HG03066 (cell line): ENCODE data around the gene SMOC1.

Experiments
- ATAC-seq: cut with Tn5 transposase; IDR thresholded peaks from one replicate; pipeline ENCODE4 v1.9.1; 2021; ENCODE audit warnings: low read depth; ENCODE audit not compliant: unreplicated experiment

The SMOC1 gene

DNA sequence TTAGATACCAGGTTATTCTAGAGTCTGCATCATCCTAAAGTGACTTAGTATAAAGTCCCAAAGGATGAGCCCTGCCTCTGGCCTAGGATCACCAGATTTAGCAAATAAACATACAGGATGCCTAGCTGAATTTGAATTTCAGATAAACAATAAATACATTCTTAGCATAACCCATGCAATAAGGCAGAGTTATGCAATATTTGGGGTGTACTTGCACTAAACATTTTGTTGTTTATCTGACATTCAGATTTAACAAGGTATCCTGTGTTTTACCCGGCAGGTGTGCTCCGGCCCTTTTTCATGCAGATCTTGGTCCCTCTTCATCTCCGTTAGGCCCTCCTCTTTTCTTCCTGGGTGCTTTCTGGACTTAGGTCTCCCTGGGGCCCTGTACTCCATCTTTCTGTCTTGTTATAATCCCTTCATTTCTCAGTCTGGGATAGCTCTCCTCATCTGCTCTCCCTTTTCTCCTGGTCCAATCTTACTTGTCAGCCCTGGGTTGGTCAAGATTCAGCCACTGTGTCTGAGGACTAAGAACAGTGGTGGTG lies 18.1 kb upstream of the SMOC1 start:
- ATAC-seq = no peak

DNA sequence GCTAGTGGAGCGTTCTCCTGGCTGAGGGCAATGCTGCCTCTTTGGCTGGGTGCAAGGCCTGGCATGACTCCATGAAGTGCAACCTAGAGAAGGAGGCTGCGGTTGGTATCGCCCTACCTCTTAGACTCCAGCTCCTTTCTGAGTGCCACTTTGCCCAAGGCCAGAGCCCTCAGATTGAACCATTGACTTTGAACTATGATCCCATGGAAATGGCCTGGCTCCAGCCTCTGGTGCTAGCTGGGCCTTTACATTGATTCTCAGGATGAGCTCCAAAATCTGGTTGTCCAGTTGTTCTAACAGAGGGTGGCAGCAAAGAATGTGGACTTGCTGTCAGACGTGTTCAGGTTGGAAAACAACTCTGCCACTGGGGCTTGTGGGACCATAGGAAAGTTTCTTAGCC lies 16.1 kb upstream of the SMOC1 start:
- no peak for ATAC-seq

DNA sequence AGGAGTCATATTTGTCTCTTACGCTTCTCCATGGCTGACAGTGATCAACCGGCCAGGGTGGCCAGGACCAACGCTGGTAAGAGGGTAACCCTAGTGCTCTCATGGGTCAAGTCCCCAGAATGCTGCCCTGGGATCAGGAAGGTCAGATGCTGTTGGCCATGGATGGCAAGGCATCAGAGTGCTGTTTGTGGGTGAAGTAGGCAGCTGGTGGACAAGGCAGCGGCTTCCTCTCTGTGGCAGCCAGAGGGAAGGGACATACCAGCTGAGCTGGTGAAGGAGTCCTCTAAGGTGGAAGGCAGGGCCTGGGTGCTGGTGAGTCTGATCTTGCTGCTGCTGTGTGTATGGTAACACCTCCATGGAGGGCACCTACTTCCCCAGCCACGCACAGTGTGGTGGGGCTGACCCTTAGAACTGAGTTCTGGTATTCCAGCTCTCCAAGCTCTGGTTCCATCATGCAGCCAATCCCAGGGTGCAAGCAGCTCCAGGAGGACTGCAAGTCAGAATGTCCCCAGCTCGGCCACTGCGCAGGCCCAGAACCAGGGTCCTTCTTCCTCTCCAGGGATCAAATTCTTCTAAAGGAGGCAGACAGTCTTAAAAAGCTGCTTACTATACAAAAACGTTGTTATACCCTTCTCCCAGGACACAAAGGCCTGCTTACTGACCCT lies 13.4 kb upstream of the SMOC1 start:
- no peak for ATAC-seq

DNA sequence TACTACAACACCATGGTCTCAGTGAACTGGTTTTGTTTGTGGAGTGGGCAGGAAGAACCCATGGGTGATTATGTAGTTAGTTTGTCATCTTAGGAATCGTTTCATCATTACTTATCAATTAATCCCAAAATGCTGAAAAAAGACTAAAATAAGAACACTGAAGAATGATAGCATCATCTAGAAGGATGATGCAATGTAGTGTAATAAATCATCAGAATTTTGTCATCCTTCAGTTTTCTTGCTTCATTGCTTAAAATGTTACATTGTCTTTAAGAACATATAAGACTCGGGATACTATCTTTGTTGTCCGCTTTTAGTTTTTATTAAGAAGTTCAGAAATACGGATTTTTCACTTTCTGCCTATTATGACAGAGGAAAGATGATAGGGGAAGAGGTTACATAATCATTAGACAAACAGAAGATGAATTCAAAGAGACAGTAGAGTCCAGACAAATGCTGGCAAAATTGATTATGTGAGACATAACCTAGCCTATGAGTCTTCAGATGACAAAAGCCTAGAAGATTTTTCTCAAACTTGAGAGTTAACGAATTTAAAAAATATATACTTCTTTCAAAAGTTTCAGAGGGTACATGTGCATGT lies 10.8 kb upstream of the SMOC1 start:
- ATAC-seq = no peak

DNA sequence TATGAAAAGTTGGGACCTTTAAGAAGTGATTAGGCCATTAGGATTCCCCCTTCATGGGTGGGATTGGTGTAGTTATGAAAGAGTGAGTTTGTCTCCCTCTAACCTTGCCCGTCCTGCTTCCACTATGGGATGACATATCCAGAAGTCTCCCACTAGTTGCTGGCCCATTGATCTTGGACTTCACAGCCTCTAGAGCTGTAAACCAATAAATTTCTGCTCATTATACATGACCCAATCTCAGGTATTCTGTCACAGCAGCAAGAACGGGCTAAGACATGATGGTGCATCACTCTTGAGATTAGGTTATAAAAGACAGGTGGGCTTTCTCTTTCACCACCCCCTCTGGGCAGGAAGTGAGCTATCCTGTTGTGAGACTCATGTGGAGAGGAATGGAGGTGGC lies 8.6 kb upstream of the SMOC1 start:
- no peak for ATAC-seq

DNA sequence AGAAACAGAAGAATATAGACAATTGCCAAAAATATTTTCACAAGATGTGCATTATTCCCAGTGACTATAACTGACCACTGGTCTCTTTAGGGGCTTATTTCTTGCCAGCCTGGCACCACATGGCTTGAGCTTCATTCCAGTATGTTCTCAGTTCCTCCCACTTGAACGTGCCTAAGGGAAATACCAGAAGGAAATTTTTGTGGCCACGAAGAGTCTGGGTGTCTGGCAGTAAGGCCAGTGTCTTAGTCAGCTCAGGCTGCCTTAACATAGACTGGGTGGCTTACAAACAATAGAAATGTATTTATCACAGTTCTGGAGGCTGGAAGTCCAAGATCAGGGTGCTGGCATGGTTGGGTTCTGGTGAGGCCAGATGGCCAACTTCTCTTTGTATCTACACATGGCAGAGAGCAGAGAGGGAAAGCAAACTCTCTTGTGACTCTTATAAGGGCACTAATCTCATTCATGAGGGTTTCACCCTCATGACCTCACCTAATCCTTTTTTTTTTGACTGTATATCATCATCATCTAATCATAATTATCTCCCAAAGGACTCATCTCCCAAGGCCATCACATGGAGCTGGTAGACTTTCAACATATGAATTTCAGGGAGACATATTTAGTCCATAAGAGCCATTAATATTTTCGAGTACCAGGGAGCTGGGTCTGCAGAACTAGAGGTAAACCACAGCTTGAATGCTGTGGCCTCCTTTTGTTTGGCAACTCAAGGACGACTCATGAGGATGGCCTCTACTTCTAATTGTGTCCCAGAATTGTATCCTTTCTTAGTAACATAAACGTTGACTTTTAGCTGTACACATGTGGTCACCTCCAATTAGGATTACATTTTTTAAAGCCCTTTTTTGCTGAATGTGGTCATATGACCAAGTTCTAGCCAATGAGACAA lies 5.1 kb upstream of the SMOC1 start:
- no peak for ATAC-seq

DNA sequence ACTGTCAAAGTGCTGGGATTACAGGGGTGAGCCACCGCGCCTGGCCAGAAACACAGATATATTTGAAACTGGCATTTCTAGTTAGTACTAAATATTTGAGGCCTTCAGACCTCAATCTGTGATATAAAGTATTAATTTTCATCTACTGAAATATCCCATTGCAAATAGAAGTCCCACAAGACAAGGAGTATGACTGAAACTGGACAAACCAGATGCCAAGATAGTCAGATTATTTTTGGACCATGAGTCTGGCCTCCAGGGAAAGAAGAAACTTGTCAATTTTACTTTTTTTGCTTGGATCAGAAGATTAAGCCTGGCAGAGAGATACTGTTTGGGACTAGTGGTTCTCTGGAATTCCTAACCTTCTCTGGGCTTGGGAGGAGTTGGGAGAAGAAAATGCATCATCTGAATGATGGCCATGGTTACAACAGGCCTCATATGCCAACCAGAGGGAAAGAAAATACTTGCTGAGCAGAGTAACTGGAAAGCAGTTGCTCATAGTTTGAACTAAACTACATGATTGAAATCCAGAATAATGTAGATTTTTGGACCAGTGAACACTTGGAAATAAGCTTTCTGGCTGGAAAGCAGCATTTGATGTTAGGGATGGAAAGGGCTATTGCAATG lies 2.9 kb upstream of the SMOC1 start:
- ATAC-seq = no peak

DNA sequence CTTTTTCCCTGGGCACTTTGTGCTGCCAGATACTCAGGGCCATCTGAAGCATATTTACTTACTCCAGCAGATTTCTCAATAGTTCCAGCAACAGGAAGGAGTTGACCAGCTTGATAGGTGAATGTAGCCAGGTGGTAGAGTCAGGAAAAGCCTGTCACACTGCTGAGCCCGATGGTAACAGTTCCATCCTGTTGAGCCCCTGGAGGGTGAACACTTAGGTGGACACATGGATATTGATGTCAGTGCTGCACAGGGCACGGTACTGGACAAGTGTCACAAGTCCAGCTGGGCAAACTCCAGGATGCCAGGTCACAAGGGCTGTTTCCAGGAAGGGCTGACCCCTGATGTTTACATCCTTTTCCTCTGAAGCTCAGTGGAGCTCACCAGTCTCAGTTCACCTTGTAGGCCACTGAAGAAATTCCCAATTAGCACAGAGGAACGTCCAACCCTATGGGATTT lies 2.3 kb upstream of the SMOC1 start:
- ATAC-seq = no peak

DNA sequence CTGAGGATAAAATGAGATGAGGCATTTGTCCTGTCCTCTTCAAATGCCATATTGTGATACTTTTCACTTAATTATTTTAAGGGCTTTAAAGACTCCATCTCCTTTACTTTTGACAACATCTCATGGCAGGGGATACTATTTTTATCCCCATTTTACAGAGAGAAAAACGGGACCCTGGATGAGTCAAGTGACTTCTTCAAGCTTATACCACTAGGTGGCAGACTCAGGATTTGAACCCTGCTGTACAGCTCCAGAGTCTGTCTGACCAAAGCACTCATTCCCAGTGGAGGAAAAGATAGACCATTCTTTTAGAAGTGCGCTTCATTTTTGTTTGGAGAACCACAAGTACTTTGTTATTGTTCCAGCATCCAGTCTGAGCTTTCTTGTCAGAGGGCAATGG lies 1.7 kb upstream of the SMOC1 start:
- ATAC-seq = no peak

DNA sequence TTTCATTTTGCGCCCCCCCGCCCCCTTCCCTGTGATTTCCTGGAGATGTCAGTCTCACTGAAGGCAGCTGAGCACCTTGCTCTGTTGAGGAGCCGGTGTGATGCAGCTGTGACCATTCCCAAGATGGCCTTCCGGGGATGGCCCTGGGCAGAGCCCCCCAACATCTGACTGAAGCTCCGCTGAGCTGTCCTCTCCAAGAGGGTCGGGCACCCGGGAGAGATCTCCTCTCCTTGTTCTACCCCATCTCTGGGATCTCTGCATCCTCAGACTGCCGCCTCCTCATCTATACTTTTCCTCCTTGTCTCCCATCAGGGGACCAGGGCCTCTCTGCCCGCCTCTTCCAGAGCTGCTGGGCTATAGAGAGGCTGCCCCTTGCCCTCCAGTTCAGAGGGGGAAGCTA lies 965 bp upstream of the SMOC1 start:
- ATAC-seq = no peak

DNA sequence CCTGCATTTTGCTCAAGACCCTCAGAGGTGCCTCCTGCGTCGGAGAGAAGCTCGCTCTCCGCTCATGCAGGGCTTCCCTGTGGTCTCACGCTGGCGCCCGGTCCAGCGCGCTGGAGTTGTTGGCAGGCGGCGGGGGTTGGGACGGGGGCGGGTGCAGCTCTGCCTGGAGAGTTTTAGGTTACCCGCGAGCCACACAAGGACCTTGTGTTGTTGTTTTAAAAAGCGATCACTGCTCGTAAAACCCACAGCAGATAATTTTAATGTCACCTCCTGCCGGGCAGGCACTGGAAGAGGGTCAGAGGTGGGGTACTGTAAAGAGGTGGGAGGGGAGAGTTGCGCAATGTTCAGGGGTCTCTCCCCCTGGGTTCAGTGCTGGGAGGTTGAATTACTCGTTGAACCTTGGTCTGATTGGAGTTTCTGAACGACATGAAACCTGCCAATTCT lies 850 bp downstream of the SMOC1 start:
- ATAC-seq = no peak

DNA sequence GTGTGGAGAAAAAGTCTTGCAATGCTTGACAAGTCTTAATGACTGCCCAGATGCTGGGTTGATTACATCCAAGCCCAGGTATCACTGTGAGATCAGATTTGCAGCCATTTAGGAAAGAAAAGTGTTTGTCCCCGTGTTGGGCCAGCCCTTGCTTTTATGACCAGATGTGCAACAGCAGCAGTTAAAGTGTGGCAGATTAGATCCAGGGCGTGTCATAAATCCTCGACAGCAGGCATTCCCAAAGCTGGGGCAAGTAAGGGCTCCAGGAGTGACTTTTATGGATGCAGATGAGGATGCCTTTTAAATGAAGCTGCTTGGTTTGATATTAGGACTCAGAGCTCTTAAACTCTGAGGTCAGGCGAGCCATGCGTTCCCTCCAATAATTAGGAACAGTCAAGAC lies 1.7 kb downstream of the SMOC1 start:
- no peak for ATAC-seq

DNA sequence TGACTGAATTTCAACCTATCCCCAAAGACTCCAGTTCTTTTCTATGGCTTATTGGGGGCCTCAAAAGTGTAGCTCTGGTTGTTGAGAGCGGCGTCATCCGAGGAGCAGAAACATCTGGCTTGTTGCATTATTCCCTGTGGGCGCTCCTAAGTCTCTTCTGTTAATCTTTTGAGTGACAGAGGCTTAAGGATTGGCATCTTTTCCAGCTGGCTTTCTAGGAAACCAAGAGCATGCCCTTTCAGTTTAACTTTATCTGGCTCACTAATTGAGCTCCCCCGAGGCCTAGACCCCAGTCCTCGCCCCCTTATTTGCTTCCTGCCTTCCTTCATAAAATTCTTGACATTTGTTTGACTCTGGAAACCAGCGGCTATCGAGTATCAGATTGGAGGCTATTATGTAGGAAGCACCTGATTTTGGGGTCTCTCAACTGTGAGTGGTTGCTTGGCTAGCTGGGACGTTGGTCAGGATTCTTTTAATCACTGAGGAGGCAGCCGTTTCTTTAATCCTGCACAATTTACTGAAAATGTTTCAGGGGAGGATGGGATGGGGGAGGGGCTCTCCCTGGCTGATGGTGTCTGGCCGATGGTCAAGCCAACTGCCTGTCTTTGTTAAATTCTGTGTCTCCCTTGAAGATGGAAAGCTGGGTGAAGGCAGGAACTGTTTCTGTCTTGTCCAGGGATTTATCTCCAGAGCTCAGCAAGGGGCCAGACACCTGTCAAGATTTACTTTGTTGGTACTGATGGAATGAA lies 3.1 kb downstream of the SMOC1 start:
- ATAC-seq = no peak

DNA sequence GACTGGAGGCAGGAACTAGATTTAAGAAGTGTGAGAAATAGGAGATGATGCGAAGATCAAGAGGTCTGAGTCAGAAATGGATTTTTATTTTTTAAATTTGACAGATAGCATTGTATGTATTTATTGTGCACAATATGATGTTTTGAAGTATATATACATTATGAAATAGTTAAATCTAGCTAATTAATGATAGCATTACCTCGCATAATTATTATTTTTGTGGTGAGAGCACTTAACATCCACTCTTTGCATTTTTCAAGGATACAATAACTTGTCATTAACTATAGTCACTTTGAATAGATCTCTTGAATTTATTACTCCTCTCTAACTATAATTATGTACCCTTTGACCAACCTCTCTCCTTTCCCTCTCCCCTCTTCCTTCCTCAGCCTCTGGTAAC lies 3.7 kb downstream of the SMOC1 start:
- no peak for ATAC-seq

DNA sequence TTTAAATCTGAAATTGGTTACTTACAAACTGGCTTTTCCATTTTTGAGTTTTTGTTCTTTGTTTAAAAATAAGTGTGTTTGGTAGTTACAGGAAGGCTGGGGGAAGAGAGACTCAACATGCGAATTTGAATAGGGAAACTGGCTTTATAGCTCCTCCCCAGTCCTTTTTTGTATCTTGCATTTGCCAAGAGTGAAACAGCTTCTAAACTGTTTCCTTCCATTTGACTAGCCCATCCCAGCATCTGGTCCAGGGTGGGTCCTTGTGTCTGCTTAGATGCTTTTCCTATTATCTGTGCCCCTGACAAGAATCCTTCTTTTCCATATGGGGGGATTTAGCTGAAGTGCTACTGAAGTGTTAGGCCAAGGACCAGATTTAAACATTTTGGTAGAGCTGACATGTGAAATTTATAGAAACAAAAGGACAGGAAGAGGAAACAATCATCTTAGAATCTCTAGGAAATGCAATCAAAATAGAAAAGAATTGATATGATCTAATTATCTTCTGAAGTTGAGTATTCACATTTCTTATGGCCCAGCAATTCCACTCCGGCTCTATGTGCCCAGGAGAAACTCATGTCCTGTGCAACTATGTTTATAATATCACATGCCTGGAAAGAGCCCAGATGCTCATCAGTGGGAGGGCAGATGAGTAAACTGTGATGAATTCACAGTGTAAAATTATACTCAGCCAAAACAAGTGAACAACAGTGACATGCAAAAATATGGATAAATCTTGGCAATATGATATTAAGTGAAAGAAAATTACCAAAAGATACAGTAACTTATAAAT lies 7.4 kb downstream of the SMOC1 start:
- ATAC-seq = no peak

DNA sequence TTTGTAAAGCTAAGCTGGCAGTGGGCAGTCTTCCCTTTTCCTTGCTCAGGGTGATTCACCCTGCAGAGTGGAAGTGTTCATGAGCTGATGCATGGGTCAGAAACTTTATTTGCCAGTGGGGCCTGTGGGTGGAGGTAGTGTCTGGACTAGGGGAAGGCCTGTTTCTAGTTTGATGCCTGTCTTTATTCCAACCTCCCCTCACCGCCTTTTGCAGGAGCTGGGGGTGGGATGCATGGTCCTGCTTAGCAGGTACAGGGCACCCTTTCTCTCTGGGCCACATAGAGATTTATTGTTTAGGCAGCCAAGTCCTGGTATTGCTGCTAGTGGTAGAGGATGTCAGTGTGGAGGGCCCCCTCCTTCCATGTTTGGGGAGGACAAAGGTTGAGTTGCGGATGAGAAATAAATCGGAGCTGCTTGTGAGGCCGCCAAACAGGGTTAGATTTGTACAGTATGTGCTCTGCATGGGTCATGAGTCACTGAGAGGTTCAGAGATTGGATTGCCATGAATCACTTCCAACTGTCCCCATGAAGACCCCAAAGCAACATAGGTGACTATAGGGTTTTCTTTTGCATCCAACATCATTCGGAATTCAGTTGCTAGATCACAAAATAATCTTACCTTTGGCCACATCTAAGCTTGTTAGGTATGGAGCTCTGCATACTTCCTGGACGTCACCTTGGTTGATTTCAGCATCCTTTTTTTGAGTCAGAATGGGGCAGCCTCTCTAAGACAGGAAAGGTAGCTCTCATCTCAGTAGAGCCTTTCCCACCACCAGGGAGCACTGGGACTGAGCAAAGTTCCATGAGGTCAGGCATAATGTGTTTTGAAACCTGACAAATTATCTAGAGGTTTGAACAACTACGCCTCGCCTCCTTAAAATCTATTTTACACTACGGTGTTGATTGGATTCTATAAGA lies 8.8 kb downstream of the SMOC1 start:
- ATAC-seq = no peak

DNA sequence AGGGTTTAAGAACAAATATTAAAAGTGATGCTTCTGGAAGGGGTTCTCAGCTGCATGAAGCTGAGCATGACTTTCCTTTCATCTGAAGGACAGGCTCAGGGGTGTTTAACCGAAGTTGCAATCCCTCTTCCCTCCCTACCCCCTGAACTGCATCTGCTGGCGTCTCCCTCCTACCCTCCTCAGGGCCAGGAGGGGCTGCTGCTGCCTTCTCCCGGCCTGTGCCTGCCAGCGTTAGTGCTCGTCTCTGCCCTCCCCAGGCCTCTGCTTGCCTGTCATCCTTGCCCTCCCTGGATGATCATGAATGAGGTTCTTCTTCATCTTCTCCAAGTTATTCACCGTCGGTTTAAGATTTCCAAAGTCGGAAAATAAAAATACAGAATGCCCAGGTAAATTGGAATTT lies 12.2 kb downstream of the SMOC1 start:
- no peak for ATAC-seq

DNA sequence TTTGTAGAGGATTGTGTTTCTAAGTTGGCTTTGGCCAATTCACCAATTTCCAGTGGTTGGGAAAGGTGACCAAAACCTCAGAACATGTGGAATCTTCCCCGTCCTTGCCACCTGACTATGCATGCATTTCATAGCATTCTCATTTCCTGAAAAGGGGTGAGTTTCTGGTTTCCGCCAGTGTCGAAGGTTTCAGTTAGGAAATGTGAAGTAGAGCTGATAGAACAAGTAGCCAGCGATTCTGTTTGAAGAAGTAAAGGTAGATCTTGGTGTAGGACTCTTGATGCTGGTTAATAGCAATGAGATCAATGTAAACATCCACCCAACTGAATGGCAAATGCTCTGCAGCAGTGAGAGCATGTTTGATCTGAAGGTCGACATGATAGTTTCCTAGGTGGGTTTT lies 15.9 kb downstream of the SMOC1 start:
- ATAC-seq = no peak
